MG63 (cell line): ENCODE results near the gene ARL15. TPM values are rescaled to one million over a fixed set of nuclear protein-coding genes. Genes with fewer than 3 reads are reported as not detected.
A peak's percentile ranks its signal among the peaks of the same experiment; 100 is the strongest.
"Not testable (repeated sequence)": the region's sequence is repeated elsewhere in the genome, so short reads cannot be mapped to it uniquely, and the experiment has no call there.

Source experiments
- DNase-seq: peaks from one replicate; pipeline ENCODE4 v3.0.0-alpha.2; 2020
- H3K27me3 ChIP-seq: fragments of 250-450 bp; sonication (Bioruptor Pico); 2 replicates; pipeline ENCODE4 v1.5.1; 2020; ENCODE audit warnings: mild to moderate bottlenecking, moderate library complexity
- H3K36me3 ChIP-seq: fragments of 250-450 bp; sonication (Bioruptor Pico); 2 replicates; pipeline ENCODE4 v1.5.1; 2020; ENCODE audit warnings: mild to moderate bottlenecking, moderate library complexity
- H3K4me3 ChIP-seq: fragments of 250-450 bp; sonication (Bioruptor Pico); 2 replicates; pipeline ENCODE4 v1.5.1; 2020; ENCODE audit warnings: mild to moderate bottlenecking, moderate library complexity
- H3K9me3 ChIP-seq: fragments of 250-450 bp; sonication (Bioruptor Pico); 2 replicates; pipeline ENCODE4 v1.5.1; 2020; ENCODE audit warnings: mild to moderate bottlenecking, moderate library complexity
- total RNA-seq: library from RNA; depleted of rRNA; stranded (reverse); fragments of >200 nt; shearing (Covaris generic); gene quantifications from 2 replicates; pipeline ENCODE4 v1.2.3, GENCODE V29; 2014; ENCODE audit warnings: low replicate concordance; rRNA removed

The ARL15 gene
- 2.2 and 5.8 TPM in 2 replicates for total RNA-seq

- Histone ChIP-seq H3K27me3 (no peaks in the 10 kb centered on the region; the same call in 1 of the 2 replicates), H3K36me3 (no peaks in the 10 kb centered on the region), H3K9me3 (no peaks in the 10 kb centered on the region), H3K4me3 (peak within 1 kb of the TSS; percentile 70)
- peak; percentile 98 for DNase-seq
These were observed at the start of gene ARL15 for GRCh38 chr5:54310433-54311175. Gene ARL15 (minus strand): TSS chr5:54310573.

DNA sequence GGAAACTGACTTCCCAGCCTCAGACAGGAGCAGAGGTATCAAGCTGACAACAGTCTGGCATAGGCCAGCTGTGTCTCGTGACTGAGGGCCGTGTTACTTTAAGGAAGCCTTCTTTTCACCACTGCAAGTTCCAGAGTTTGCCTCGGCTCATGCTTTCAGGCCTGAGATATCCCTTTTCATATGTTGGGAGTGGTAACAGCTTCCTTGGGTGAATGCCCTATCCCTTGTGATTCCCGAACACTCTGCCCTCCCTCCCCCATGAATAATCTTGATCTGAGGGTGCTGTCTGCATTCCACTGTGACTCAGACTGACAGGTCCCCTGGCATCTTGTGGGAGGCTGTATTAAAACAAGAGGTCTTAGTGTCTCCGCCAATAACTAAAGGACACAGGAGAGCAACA lies 49.7 kb upstream of the ARL15 start:
- H3K36me3 ChIP-seq: no peaks in the 10 kb centered on the region
- no peak overlapping the region for H3K4me3 ChIP-seq
- H3K9me3 ChIP-seq: peaks cover 5% of the 10 kb centered on the region; the same call in 1 of the 2 replicates
- DNase-seq: peak; percentile 85
- no peaks in the 10 kb centered on the region for H3K27me3 ChIP-seq

- Histone ChIP-seq H3K9me3 (peaks cover 11% of the 10 kb centered on the region), H3K36me3 (no peaks in the 10 kb centered on the region), H3K27me3 (no peaks in the 10 kb centered on the region), H3K4me3 (no peak overlapping the region)
- no peak for DNase-seq
These were observed 47.2 kb upstream of the ARL15 start for GRCh38 chr5:54357408-54358058.

DNA sequence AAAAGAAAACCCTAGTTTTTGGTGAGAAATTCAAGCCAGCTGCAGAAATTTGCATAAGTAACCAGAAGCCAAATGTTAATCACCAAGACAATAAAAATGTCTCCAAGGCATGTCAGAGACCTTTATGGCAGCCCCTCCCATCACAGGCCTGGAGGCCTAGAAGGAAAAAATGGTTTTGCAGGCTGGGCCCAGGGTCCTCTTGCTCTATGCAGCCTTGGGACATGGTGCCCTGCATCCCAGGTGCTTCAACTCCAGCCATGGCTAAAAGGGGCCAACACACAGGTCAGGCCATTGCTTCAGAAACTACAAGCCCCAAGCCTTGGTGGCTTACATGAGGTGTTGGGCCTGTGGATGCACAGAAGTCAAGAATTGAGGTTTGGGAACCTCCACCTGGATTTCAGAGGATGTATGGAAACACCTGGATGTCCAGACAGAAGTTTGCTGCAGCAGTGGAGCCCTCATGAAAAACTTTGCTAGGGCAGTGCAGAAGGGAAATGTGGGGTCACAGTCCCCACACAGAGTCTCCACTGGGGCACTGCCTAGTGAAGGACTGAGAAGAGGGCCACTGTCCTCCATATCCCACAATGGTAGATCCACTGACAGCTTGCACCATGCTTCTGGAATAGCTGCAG lies 43.7 kb upstream of the ARL15 start:
- not testable (repeated sequence) for H3K36me3 ChIP-seq, H3K27me3 ChIP-seq, DNase-seq, H3K4me3 ChIP-seq
- peaks cover 11% of the 10 kb centered on the region for H3K9me3 ChIP-seq

DNA sequence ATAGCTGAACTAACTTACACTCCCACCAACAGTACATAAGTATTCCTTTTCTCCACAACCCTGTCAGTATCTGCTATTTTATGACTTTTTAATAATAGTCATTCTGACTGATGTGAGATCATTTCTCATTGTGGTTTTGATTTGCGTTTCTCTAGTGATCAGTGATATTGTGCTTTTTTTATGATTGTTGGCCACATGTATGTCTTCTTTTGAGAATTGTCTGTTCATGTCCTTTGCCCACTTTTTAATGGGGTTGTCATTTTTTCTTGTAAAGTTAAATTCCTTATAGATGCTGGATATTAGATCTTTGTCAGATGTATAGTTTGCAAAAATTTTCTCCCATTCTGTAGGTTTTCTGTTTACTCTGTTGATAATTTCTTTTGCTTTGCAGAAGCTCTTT lies 42.2 kb upstream of the ARL15 start:
- not testable (repeated sequence) for H3K27me3 ChIP-seq, H3K36me3 ChIP-seq, H3K4me3 ChIP-seq, DNase-seq
- peaks cover 12% of the 10 kb centered on the region for H3K9me3 ChIP-seq

DNA sequence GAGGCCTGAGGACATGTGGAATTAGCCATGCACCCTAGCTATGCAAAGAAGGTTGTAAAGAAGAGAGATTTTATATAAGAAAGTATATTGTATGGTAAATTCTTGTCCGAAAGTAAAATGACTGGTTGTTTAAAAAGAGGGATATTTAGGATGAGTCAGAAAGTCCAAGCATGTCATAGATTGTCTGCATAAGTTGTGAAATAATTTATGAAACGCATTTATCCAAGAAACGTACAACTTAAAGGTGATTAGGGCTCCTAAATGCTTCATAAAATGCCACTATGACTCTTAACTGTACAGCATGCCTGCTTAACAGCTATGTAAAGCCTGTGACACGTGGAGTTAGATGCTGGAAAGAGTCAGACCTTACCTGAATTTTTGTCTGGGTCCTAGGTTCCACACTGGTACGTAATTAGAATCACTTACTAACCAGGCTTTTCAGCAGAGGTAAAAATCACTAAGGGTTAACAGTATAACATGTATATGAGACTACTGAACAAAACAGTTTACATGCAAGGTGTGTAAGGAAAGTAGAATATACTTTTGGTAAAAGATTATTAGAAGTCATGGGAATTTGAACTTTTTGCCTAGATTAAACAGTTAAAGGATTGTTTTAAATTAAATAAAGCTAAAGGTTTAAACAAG lies 37.0 kb upstream of the ARL15 start:
- H3K27me3 ChIP-seq: no peaks in the 10 kb centered on the region; the same call in 1 of the 2 replicates
- H3K4me3 ChIP-seq: no peak overlapping the region
- no peak for DNase-seq
- no peaks in the 10 kb centered on the region for H3K36me3 ChIP-seq
- H3K9me3 ChIP-seq: peaks cover 7% of the 10 kb centered on the region

DNA sequence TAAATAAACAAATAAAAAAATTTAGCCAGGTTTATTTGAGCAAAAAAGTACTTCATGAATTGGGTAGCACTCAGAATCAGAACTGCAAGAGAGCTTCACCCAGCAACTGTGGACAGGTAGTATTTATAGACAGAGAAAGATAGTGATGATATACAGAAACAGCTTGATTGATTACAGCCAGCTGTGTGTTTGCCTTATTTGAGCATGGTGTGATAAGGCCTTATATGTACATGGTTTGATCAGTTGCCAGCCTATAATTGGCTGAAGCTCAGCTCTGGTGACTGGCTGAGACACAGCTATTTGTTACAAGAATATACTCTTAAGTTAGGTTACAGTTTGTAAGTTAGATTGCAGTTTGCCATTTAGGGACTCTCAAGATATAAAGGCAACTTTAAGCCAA lies 34.3 kb upstream of the ARL15 start:
- DNase-seq: no peak

GRCh38 chr5:54341971-54342370 lies 31.6 kb upstream of the ARL15 start:
- DNase-seq: no peak
- no peak overlapping the region for H3K4me3 ChIP-seq
- H3K27me3 ChIP-seq: no peaks in the 10 kb centered on the region; the same call in 1 of the 2 replicates
- no peaks in the 10 kb centered on the region for H3K36me3 ChIP-seq
- H3K9me3 ChIP-seq: peaks cover 5% of the 10 kb centered on the region; the same call in 1 of the 2 replicates

More for the DNA sequence above, 34.3 kb upstream of the ARL15 start:
- Histone ChIP-seq H3K9me3 (peaks cover 7% of the 10 kb centered on the region), H3K36me3 (no peaks in the 10 kb centered on the region), H3K4me3 (no peak overlapping the region), H3K27me3 (no peaks in the 10 kb centered on the region; the same call in 1 of the 2 replicates)

DNA sequence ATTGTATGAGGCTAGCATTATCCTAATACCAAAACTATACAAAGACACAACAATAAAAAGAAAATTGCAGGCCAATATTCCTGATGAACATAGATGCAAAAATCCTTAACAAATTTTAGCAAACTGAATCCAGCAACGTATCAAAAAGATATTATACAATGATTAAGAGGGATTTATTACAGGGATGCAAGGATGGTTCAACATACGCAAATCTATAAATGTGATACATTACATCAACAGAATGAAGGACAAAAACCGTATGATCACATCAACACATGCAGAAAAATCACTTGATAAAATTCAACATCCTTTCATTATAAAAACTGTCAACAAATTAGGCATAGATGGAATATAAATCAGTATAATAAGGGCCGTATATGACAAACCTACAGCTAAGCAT lies 27.1 kb upstream of the ARL15 start:
- H3K36me3 ChIP-seq: no peaks in the 10 kb centered on the region
- H3K9me3 ChIP-seq: peaks cover 11% of the 10 kb centered on the region
- no peak overlapping the region for H3K4me3 ChIP-seq
- no peak for DNase-seq
- no peaks in the 10 kb centered on the region for H3K27me3 ChIP-seq

DNA sequence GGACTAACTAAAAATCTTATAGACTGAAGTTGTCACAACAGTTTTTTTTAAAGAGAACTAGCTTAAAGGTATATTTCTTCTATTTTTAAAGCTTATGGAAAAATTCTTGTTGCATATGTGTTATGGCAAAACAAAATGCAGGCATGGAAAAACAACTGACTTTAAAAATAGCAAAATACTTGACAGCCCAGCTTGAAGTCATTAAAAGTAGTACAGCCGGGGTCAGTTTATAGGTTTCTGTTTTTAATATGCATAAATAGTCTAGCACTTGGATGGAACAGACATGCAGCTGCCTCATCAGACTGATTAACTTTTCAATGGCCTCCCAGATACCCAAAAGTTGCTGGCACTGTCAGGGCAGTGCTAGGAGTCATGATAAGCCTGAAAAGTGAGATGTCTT lies 22.3 kb upstream of the ARL15 start:
- Histone ChIP-seq H3K4me3 (no peak overlapping the region), H3K9me3 (peaks cover 9% of the 10 kb centered on the region), H3K27me3 (no peaks in the 10 kb centered on the region), H3K36me3 (no peaks in the 10 kb centered on the region)
- no peak for DNase-seq

GRCh38 chr5:54329731-54330709 lies 19.6 kb upstream of the ARL15 start:
- Histone ChIP-seq H3K36me3 (no peaks in the 10 kb centered on the region), H3K27me3 (no peaks in the 10 kb centered on the region), H3K4me3 (no peak overlapping the region), H3K9me3 (no peaks in the 10 kb centered on the region; the same call in 1 of the 2 replicates)
- DNase-seq: no peak

- H3K9me3 ChIP-seq: no peaks in the 10 kb centered on the region
- H3K27me3 ChIP-seq: no peaks in the 10 kb centered on the region
- H3K36me3 ChIP-seq: no peaks in the 10 kb centered on the region
- DNase-seq: no peak
- no peak overlapping the region for H3K4me3 ChIP-seq
These were observed 16.4 kb upstream of the ARL15 start for GRCh38 chr5:54326662-54327270.

- no peaks in the 10 kb centered on the region for H3K9me3 ChIP-seq
- no peaks in the 10 kb centered on the region for H3K36me3 ChIP-seq
- H3K4me3 ChIP-seq: no peak overlapping the region
- DNase-seq: no peak
- no peaks in the 10 kb centered on the region for H3K27me3 ChIP-seq
These were observed 15.4 kb upstream of the ARL15 start for GRCh38 chr5:54325610-54326311.

DNA sequence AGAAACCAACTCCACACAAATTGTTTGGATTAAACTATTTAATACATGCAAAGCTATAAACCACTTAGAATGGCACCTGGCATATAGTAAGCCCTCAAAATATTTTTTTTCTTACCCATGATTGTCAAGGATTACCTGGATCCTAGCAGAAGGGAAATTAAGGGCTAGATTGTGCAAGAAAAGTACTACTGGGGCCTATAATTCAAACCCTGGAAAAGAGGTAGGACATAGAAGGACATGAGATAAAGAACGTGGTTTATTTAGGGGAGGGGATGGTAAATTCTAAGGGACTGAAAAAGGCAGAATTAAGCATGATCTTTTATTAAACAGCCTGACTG lies 14.9 kb upstream of the ARL15 start:
- Histone ChIP-seq H3K9me3 (no peaks in the 10 kb centered on the region), H3K27me3 (no peaks in the 10 kb centered on the region), H3K4me3 (no peak overlapping the region), H3K36me3 (no peaks in the 10 kb centered on the region)
- no peak for DNase-seq

- no peaks in the 10 kb centered on the region for H3K36me3 ChIP-seq
- no peak overlapping the region for H3K4me3 ChIP-seq
- H3K27me3 ChIP-seq: no peaks in the 10 kb centered on the region
- no peak for DNase-seq
- no peaks in the 10 kb centered on the region for H3K9me3 ChIP-seq
These were observed 14.4 kb upstream of the ARL15 start for GRCh38 chr5:54324651-54325271.
